Keratinocyte (primary cell): Measurements from ENCODE around the gene PM20D2. TPM values are rescaled to one million over a fixed set of nuclear protein-coding genes. Genes with fewer than 3 reads are reported as not detected.

Experiments
- DNase-seq: peaks from one replicate; pipeline ENCODE4 v3.0.0-alpha.2; 2011; ENCODE audit warnings: low read depth, missing footprints, low spot score
- FAIRE-seq: peaks from 2 replicates; lab custom pipeline; 2011; peaks lifted over from hg19 to GRCh38; lab: Jason Lieb, UNC
- H2AFZ ChIP-seq: 2 replicates; pipeline ENCODE4 v1.6.0; 2012; ENCODE audit warnings: low read length, control low read depth, inconsistent platforms; ENCODE audit not compliant: control insufficient read depth
- H3K27ac ChIP-seq: 2 replicates; pipeline ENCODE4 v1.5.1; 2011; ENCODE audit warnings: low read length; ENCODE audit not compliant: control insufficient read depth, insufficient read depth
- H3K27me3 ChIP-seq: 3 replicates; pipeline ENCODE4 v1.6.0; 2011; ENCODE audit warnings: low read length; ENCODE audit not compliant: control insufficient read depth, insufficient read depth; ENCODE audit errors: extremely low read depth
- H3K36me3 ChIP-seq, 2 experiments: 2 replicates in 1 of 2; 3 replicates in 1 of 2; pipeline ENCODE4 v1.5.1; 2011; ENCODE audit warnings: low read length in 2 of 2, mild to moderate bottlenecking in 1 of 2; ENCODE audit not compliant: control insufficient read depth in 2 of 2, insufficient read depth in 2 of 2; ENCODE audit errors: extremely low read depth in 1 of 2
- H3K4me1 ChIP-seq: 3 replicates; pipeline ENCODE4 v1.5.1; 2011; ENCODE audit warnings: low read length; ENCODE audit not compliant: control insufficient read depth, insufficient read depth; ENCODE audit errors: extremely low read depth
- H3K4me2 ChIP-seq: 3 replicates; pipeline ENCODE4 v1.6.0; 2011; ENCODE audit warnings: low read depth, low read length; ENCODE audit not compliant: control insufficient read depth, insufficient read depth; ENCODE audit errors: extremely low read depth
- H3K4me3 ChIP-seq, 3 experiments: fragments of 200-600 bp in 1 of 3; sonication (generic) in 1 of 3; 2 replicates in 2 of 3; 3 replicates in 1 of 3; pipeline ENCODE4 v1.5.1; 2011 to 2016; ENCODE audit warnings: low read length in 3 of 3, mild to moderate bottlenecking in 3 of 3, control low read depth in 2 of 3, inconsistent platforms in 1 of 3, low read depth in 1 of 3, mixed read lengths in 1 of 3, mixed run types in 1 of 3, moderate library complexity in 1 of 3; ENCODE audit not compliant: control insufficient read depth in 2 of 3, insufficient read depth in 2 of 3; ENCODE audit errors: extremely low read depth in 1 of 3
- H3K79me2 ChIP-seq: 2 replicates; pipeline ENCODE4 v1.6.0; 2012; ENCODE audit warnings: low read length; ENCODE audit not compliant: control insufficient read depth, insufficient read depth
- H3K9ac ChIP-seq: 3 replicates; pipeline ENCODE4 v1.6.0; 2011; ENCODE audit warnings: low read length; ENCODE audit not compliant: control insufficient read depth, insufficient read depth; ENCODE audit errors: extremely low read depth
- H3K9me1 ChIP-seq: 3 replicates; pipeline ENCODE4 v1.6.0; 2011; ENCODE audit warnings: low read length; ENCODE audit not compliant: control insufficient read depth, insufficient read depth; ENCODE audit errors: extremely low read depth
- H3K9me3 ChIP-seq: 2 replicates; pipeline ENCODE4 v1.5.1; 2012; ENCODE audit warnings: low read depth, low read length; ENCODE audit not compliant: control insufficient read depth
- H4K20me1 ChIP-seq: 3 replicates; pipeline ENCODE4 v1.6.0; 2011; ENCODE audit warnings: low read length; ENCODE audit not compliant: control insufficient read depth, insufficient read depth; ENCODE audit errors: extremely low read depth
- EZH2 ChIP-seq: IDR thresholded peaks from one replicate; pipeline ENCODE4 v1.6.1; 2012; ENCODE audit warnings: inconsistent platforms, mild to moderate bottlenecking, low read length, moderate library complexity
- dilution Hi-C: fragments of 300-500 bp; cut with MboI; formaldehyde crosslinking; loops from one replicate; pipeline ENCODE4 v1.7.0; 2020; ENCODE audit warnings: low sequenced_read_pairs; ENCODE audit not compliant: extremely low pct_ligation_motif_present
- polyA plus RNA-seq, 5 experiments: library from polyadenylated mRNA; depleted of rRNA in 3 of 5; stranded (reverse) in 3 of 5; stranded (forward) in 1 of 5; unstranded in 1 of 5; fragments of >200 nt; gene quantifications; 1 replicate in 1 of 5; 2 replicates in 3 of 5; 3 replicates in 1 of 5; pipeline versions ENCODE4 v1.2.1 to v1.2.3, GENCODE V29; 2011 to 2012; ENCODE audit warnings: missing spikeins in 2 of 5, low read depth in 1 of 5, low replicate concordance in 1 of 5
- TF ChIP-seq, protein P1 (sequence below), 3 experiments: IDR thresholded peaks in 1 of 3; conservative IDR thresholded peaks in 1 of 3; optimal IDR thresholded peaks in 1 of 3; 2 replicates in 2 of 3; 3 replicates in 1 of 3; pipeline versions ENCODE3 to v1.5.1; 2011; ENCODE audit warnings: low read length in 3 of 3, mild to moderate bottlenecking in 3 of 3, moderate library complexity in 2 of 3, control low read depth in 1 of 3, inconsistent platforms in 1 of 3; ENCODE audit not compliant: insufficient read depth in 2 of 3; ENCODE audit errors: extremely low read depth in 1 of 3

Gene PM20D2
- polyA plus RNA-seq, 1 donor (not counting 4 experiments of a cell fraction or from before 2014, with no cell fraction given): 7.9 TPM

DNA sequence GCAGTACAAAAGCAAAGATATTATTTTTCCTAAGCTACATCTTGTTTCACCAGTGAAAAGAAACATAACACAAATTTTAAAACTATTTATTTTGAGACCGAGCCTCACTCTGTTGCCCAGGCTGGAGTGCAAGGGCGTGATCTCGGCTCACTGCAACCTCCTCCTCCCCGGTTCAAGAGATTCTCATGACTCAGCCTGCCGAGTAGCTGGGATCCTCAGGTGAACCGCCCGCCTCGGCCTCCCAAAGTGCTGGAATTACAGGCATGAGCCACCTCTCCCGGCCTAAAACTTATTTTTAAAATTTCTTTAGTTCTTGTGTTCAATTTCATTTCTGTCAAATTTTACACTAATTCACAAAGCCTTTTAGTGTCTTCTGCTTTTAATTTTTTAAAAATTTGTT, 33.9 kb upstream of the PM20D2 start:
- no peaks in the 10 kb centered on the region for H3K36me3 ChIP-seq
- no peaks in the 10 kb centered on the region for H3K9me1 ChIP-seq
- no peak overlapping the region for H3K27ac ChIP-seq
- no peak overlapping the region for H2AFZ ChIP-seq
- no peak for DNase-seq
- H4K20me1 ChIP-seq: no peaks in the 10 kb centered on the region
- TF ChIP-seq, protein P1, sequence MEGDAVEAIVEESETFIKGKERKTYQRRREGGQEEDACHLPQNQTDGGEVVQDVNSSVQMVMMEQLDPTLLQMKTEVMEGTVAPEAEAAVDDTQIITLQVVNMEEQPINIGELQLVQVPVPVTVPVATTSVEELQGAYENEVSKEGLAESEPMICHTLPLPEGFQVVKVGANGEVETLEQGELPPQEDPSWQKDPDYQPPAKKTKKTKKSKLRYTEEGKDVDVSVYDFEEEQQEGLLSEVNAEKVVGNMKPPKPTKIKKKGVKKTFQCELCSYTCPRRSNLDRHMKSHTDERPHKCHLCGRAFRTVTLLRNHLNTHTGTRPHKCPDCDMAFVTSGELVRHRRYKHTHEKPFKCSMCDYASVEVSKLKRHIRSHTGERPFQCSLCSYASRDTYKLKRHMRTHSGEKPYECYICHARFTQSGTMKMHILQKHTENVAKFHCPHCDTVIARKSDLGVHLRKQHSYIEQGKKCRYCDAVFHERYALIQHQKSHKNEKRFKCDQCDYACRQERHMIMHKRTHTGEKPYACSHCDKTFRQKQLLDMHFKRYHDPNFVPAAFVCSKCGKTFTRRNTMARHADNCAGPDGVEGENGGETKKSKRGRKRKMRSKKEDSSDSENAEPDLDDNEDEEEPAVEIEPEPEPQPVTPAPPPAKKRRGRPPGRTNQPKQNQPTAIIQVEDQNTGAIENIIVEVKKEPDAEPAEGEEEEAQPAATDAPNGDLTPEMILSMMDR (optimal IDR thresholded peaks at IDR 0.05 in 1 of 3, IDR thresholded peaks at IDR 0.05 in 1 of 3, conservative IDR thresholded peaks at IDR 0.05 in 1 of 3; ENCODE audit: extremely low read depth in 1 of 3, insufficient read depth in 2 of 3, low read length in 3 of 3): no peak
- TF ChIP-seq EZH2: no peak
- dilution Hi-C loops: no loop called here
- FAIRE-seq: no peak
- no peaks in the 10 kb centered on the region for H3K79me2 ChIP-seq
- peaks cover 1% of the 10 kb centered on the region for H3K27me3 ChIP-seq
- no peaks in the 10 kb centered on the region for H3K4me1 ChIP-seq
- H3K4me3 ChIP-seq: no peak overlapping the region
- no peak overlapping the region for H3K9ac ChIP-seq
- no peaks in the 10 kb centered on the region for H3K9me3 ChIP-seq
- H3K4me2 ChIP-seq: no peak overlapping the region

DNA sequence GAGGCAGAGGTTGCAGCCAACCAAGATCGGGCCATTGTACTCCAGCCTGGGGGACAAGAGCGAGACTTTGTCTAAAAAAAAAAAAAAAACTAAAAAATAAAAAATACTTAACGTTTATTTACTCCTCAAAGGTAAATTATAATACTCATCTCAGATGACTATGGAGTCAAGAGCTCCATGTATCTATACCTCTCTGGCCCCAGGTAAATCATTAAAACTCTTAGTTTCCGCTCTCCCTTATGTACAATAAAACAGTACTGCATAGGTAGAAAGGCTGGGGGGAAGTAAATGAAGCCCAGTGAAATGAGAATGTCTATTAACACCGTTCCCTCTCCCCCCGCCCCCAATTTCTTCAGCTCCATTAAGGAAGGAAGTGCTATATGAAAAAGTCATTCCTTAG, 29.2 kb upstream of the PM20D2 start:
- TF ChIP-seq, protein P1 (optimal IDR thresholded peaks at IDR 0.05 in 1 of 3, IDR thresholded peaks at IDR 0.05 in 1 of 3, conservative IDR thresholded peaks at IDR 0.05 in 1 of 3; ENCODE audit: extremely low read depth in 1 of 3, insufficient read depth in 2 of 3, low read length in 3 of 3): no peak
- TF ChIP-seq EZH2: no peak
- H3K4me1 ChIP-seq: no peaks in the 10 kb centered on the region
- dilution Hi-C loops: no loop called here
- no peak overlapping the region for H3K27ac ChIP-seq
- H3K27me3 ChIP-seq: peaks cover 12% of the 10 kb centered on the region
- FAIRE-seq: no peak
- no peaks in the 10 kb centered on the region for H3K9me1 ChIP-seq
- H2AFZ ChIP-seq: no peak overlapping the region
- no peaks in the 10 kb centered on the region for H3K9me3 ChIP-seq
- H3K4me2 ChIP-seq: peak overlapping the region; percentile 91
- no peak overlapping the region for H3K4me3 ChIP-seq
- H4K20me1 ChIP-seq: no peaks in the 10 kb centered on the region
- H3K9ac ChIP-seq: no peak overlapping the region
- H3K36me3 ChIP-seq: no peaks in the 10 kb centered on the region
- H3K79me2 ChIP-seq: no peaks in the 10 kb centered on the region
- no peak for DNase-seq
